Measurements from ENCODE around the gene UBC.
"Not testable (repeated sequence)": the region's sequence is repeated elsewhere in the genome, so short reads cannot be mapped to it uniquely, and the experiment has no call there.

The UBC gene

GRCh38 chr12:124914392-124915238 is at the start of gene UBC:
Gene UBC (minus strand): TSS chr12:124914650. CDS start chr12:124913771, 879 bp downstream.
- no peak for FAIRE-seq

- no peak for FAIRE-seq
Measured at GRCh38 chr12:124963211-124963610, 48.8 kb upstream of the UBC start.

GRCh38 chr12:124961055-124961454 is 46.6 kb upstream of the UBC start:
- FAIRE-seq, result no peak

GRCh38 chr12:124956571-124956970 is 42.1 kb upstream of the UBC start:
- FAIRE-seq, result no peak

- no peak for FAIRE-seq
Measured at GRCh38 chr12:124954771-124955170, 40.3 kb upstream of the UBC start.

GRCh38 chr12:124953689-124954405 is 39.4 kb upstream of the UBC start:
- no peak for FAIRE-seq

GRCh38 chr12:124952801-124953200 is 38.4 kb upstream of the UBC start:
- FAIRE-seq, result no peak

GRCh38 chr12:124952295-124952694 is 37.8 kb upstream of the UBC start:
- FAIRE-seq, result no peak

- FAIRE-seq, result no peak
Measured at GRCh38 chr12:124949779-124950728, 35.6 kb upstream of the UBC start.

GRCh38 chr12:124949066-124949465 is 34.6 kb upstream of the UBC start:
- no peak for FAIRE-seq

- FAIRE-seq, result no peak
Measured at GRCh38 chr12:124947561-124948398, 33.3 kb upstream of the UBC start.

- no peak for FAIRE-seq
Measured at GRCh38 chr12:124947013-124947412, 32.6 kb upstream of the UBC start.

GRCh38 chr12:124946447-124946793 is 32.0 kb upstream of the UBC start:
- no peak for FAIRE-seq

- FAIRE-seq, result no peak
Measured at GRCh38 chr12:124941170-124941527, 26.7 kb upstream of the UBC start.

- peak; percentile 71 for FAIRE-seq
Measured at GRCh38 chr12:124940393-124941169, 26.1 kb upstream of the UBC start.

- no peak for FAIRE-seq
Measured at GRCh38 chr12:124940143-124940392, 25.6 kb upstream of the UBC start.

- FAIRE-seq, result peak; percentile 51
Measured at GRCh38 chr12:124939421-124940142, 25.1 kb upstream of the UBC start.

GRCh38 chr12:124939079-124939420 is 24.6 kb upstream of the UBC start:
- FAIRE-seq, result no peak

GRCh38 chr12:124938587-124938986 is 24.1 kb upstream of the UBC start:
- FAIRE-seq, result no peak

GRCh38 chr12:124938108-124938507 is 23.7 kb upstream of the UBC start:
- no peak for FAIRE-seq

- not testable (repeated sequence) for FAIRE-seq
Measured at GRCh38 chr12:124931528-124931927, 17.1 kb upstream of the UBC start.
